B cell (primary cell): ENCODE measurements around the gene PSMB8. TPM values are rescaled to one million over a fixed set of nuclear protein-coding genes. Genes with fewer than 3 reads are reported as not detected.

ENCODE experiments used
- ATAC-seq: fragments of 200-7000 bp; cut with Tn5 transposase; one replicate; pipeline ENCODE4 v1.10.0; 2021; ENCODE audit warnings: low read depth, mild to moderate bottlenecking, moderate number of reproducible peaks, moderate library complexity
- CTCF ChIA-PET: fragments of 350-600 bp; sonication (Branson Sonifier 250); formaldehyde crosslinking; loops from one replicate; lab custom pipeline; 2021; ENCODE audit warnings: antibody characterized with exemption, inconsistent platforms; lab: Charles Lee
- POLR2A ChIA-PET: fragments of 350-600 bp; sonication (Branson Sonifier 250); formaldehyde crosslinking; loops from one replicate; lab custom pipeline; 2021; ENCODE audit warnings: antibody characterized with exemption; lab: Charles Lee
- DNase-seq: peaks from one replicate; pipeline ENCODE4 v3.0.0; 2013
- H2AFZ ChIP-seq: 2 replicates; pipeline ENCODE4 v1.6.1; 2012; ENCODE audit warnings: mild to moderate bottlenecking, low read depth, low read length; ENCODE audit not compliant: insufficient read depth, poor library complexity, severe bottlenecking
- H3K27ac ChIP-seq, 2 donors: 1 replicate in 1 of 2; 2 replicates in 1 of 2; pipeline ENCODE4 v1.5.1; 2012 to 2013; ENCODE audit warnings: low read length in 2 of 2, mild to moderate bottlenecking in 2 of 2, moderate library complexity in 1 of 2
- H3K27me3 ChIP-seq, 4 experiments: fragments of 200-600 bp in 1 of 4; sonication (generic) in 1 of 4; replicated peaks in 1 of 4; 1 replicate in 2 of 4; 2 replicates in 2 of 4; pipeline versions ENCODE4 v1.6.1 to v1.7.0; 2013 to 2016; ENCODE audit warnings: low read length in 3 of 4, mild to moderate bottlenecking in 2 of 4, mixed read lengths in 1 of 4, moderate library complexity in 1 of 4; ENCODE audit not compliant: insufficient read depth in 4 of 4, control insufficient read depth in 3 of 4; ENCODE audit errors: control extremely low read depth in 1 of 4
- H3K36me3 ChIP-seq, 2 experiments: replicated peaks in 1 of 2; 1 replicate in 1 of 2; 2 replicates in 1 of 2; pipeline versions ENCODE4 v1.6.1 to v1.7.1; 2013; ENCODE audit warnings: low read length in 1 of 2; ENCODE audit not compliant: insufficient read depth in 2 of 2, control insufficient read depth in 1 of 2; ENCODE audit errors: control extremely low read depth in 1 of 2, extremely low read depth in 1 of 2
- H3K4me1 ChIP-seq, 2 donors: fragments of 200-600 bp in 1 of 2; sonication (generic) in 1 of 2; 1 replicate in 1 of 2; 2 replicates in 1 of 2; pipeline versions ENCODE4 v1.5.1 to v1.6.1; 2013 to 2017; ENCODE audit warnings: low read length in 2 of 2; ENCODE audit not compliant: control insufficient read depth in 2 of 2, insufficient read depth in 2 of 2
- H3K4me2 ChIP-seq: replicated peaks from 2 replicates; pipeline ENCODE3; 2012; ENCODE audit warnings: mild to moderate bottlenecking, low read depth, low read length; ENCODE audit not compliant: poor library complexity, severe bottlenecking
- H3K4me3 ChIP-seq, 5 experiments: fragments of 200-600 bp in 1 of 5; sonication (generic) in 1 of 5; 1 replicate in 3 of 5; 2 replicates in 2 of 5; pipeline versions ENCODE4 v1.5.1 to v1.7.0; 2011 to 2016; ENCODE audit warnings: low read length in 4 of 5, mild to moderate bottlenecking in 4 of 5, low read depth in 2 of 5, control low read depth in 1 of 5, moderate library complexity in 1 of 5; ENCODE audit not compliant: insufficient read depth in 1 of 5; ENCODE audit errors: control extremely low read depth in 1 of 5, extremely low read depth in 1 of 5
- H3K79me2 ChIP-seq: fragments of 200-600 bp; sonication (generic); one replicate; pipeline ENCODE4 v1.6.0; 2016; ENCODE audit warnings: low read length; ENCODE audit not compliant: control insufficient read depth, insufficient read depth
- H3K9ac ChIP-seq: fragments of 200-600 bp; sonication (generic); 2 replicates; pipeline ENCODE4 v1.6.1; 2017; ENCODE audit warnings: mild to moderate bottlenecking, low read length, moderate library complexity
- H3K9me3 ChIP-seq, 3 donors: one replicate each; pipeline versions ENCODE4 v1.6.1 to v1.7.1; 2013; ENCODE audit warnings: low read length in 2 of 3; ENCODE audit not compliant: control insufficient read depth in 2 of 3, insufficient read depth in 1 of 3; ENCODE audit errors: control extremely low read depth in 1 of 3
- H4K20me1 ChIP-seq: 2 replicates; pipeline ENCODE4 v1.6.0; 2012; ENCODE audit warnings: mild to moderate bottlenecking, low read length; ENCODE audit not compliant: insufficient read depth, control insufficient read depth, poor library complexity, severe bottlenecking
- H3K27ac Mint-ChIP-seq: one replicate; pipeline ENCODE4 v1.8.0; 2021; ENCODE audit warnings: mixed read lengths
- H3K27me3 Mint-ChIP-seq: one replicate; pipeline ENCODE4 v1.8.0; 2021; ENCODE audit warnings: mixed read lengths
- H3K4me1 Mint-ChIP-seq: one replicate; pipeline ENCODE4 v1.8.0; 2021; ENCODE audit warnings: mixed read lengths
- H3K4me3 Mint-ChIP-seq: one replicate; pipeline ENCODE4 v1.8.0; 2021; ENCODE audit warnings: mixed read lengths
- H3K9me3 Mint-ChIP-seq: one replicate; pipeline ENCODE4 v1.8.0; 2022; ENCODE audit warnings: mixed read lengths; ENCODE audit not compliant: insufficient read depth
- EZH2 ChIP-seq: IDR thresholded peaks from 2 replicates; pipeline ENCODE4 v1.6.1; 2012; ENCODE audit warnings: borderline replicate concordance, low read depth, mild to moderate bottlenecking, moderate library complexity, low read length; ENCODE audit not compliant: insufficient read depth, poor library complexity, severe bottlenecking
- WGBS: methylation state at CpG from one replicate; pipeline ENCODE4 v1.1.5; 2013; ENCODE audit warnings: missing lambda C conversion rate; ENCODE audit not compliant: insufficient coverage; 5-methylcytosine and 5-hydroxymethylcytosine counted together
- intact Hi-C: fragments of 100-400 bp; cut with micrococcal nuclease; formaldehyde crosslinking; loops from one replicate; pipeline ENCODE4 v1.10.0; 2022
- polyA plus RNA-seq: library from polyadenylated mRNA; depleted of rRNA; stranded (reverse); fragments of >200 nt; gene quantifications from 2 replicates; pipeline ENCODE4 v1.2.3, GENCODE V29; 2012
- total RNA-seq, 2 donors: library from RNA; stranded (reverse); fragments of 120-200 nt in 1 of 2; gene quantifications; 1 replicate in 1 of 2; 2 replicates in 1 of 2; pipeline versions ENCODE4 v1.2.3 to v1.2.4, GENCODE V29; 2013 to 2022
- TF ChIP-seq, protein P1 (sequence below): fragments of 200-600 bp; IDR thresholded peaks from one replicate; pipeline ENCODE4 v1.8.0; 2022; ENCODE audit warnings: antibody characterized with exemption, mild to moderate bottlenecking

PSMB8 gene
- total and polyA plus RNA-seq, 2 donors (not counting 1 experiment from before 2014, with no cell fraction given), result 129 to 256 TPM

- peaks cover 12 to 22% of the 10 kb centered on the region in 2 donors for H3K4me1 ChIP-seq
- Mint-ChIP-seq H3K4me1 (peaks cover 51% of the 10 kb centered on the region), H3K9me3 (no peaks in the 10 kb centered on the region), H3K27ac (no peak overlapping the region), H3K27me3 (no peaks in the 10 kb centered on the region), H3K4me3 (no peak overlapping the region)
- no peak overlapping the region for H3K27ac ChIP-seq
- WGBS, result 98% methylated on average over 13 of the region's 13 CpGs
- intact Hi-C loops, result no loop called here
- H3K9me3 ChIP-seq, result no peaks in the 10 kb centered on the region
- no peak overlapping the region for H3K9ac ChIP-seq
- H3K27me3 ChIP-seq, result no peaks in the 10 kb centered on the region
- CTCF ChIA-PET, result interaction anchor here (0.8 to 2.1 kb wide), 6 partner anchors 13 to 419 kb away, joined by 3 to 8 read pairs (median 3); partner anchors contain the start of gene HLA-DOB
- H4K20me1 ChIP-seq, result no peaks in the 10 kb centered on the region
- H2AFZ ChIP-seq, result no peak overlapping the region
- POLR2A ChIA-PET, result interaction anchor here (0.8 kb wide), 1 partner anchor 21 kb away, joined by 3 read pairs; no protein-coding TSS in a partner anchor
- TF ChIP-seq, protein P1, sequence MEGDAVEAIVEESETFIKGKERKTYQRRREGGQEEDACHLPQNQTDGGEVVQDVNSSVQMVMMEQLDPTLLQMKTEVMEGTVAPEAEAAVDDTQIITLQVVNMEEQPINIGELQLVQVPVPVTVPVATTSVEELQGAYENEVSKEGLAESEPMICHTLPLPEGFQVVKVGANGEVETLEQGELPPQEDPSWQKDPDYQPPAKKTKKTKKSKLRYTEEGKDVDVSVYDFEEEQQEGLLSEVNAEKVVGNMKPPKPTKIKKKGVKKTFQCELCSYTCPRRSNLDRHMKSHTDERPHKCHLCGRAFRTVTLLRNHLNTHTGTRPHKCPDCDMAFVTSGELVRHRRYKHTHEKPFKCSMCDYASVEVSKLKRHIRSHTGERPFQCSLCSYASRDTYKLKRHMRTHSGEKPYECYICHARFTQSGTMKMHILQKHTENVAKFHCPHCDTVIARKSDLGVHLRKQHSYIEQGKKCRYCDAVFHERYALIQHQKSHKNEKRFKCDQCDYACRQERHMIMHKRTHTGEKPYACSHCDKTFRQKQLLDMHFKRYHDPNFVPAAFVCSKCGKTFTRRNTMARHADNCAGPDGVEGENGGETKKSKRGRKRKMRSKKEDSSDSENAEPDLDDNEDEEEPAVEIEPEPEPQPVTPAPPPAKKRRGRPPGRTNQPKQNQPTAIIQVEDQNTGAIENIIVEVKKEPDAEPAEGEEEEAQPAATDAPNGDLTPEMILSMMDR, result no peak
- H3K4me2 ChIP-seq, result no peak overlapping the region
- H3K4me3 ChIP-seq, result no peak overlapping the region
- ATAC-seq (no peak), DNase-seq (no peak)
- H3K79me2 ChIP-seq, result peaks cover 77% of the 10 kb centered on the region
- peaks cover 40 to 94% of the 10 kb centered on the region in 2 experiments for H3K36me3 ChIP-seq
Measured at GRCh38 chr6:32832535-32832934, 11.3 kb downstream of the PSMB8 start.

- ATAC-seq, result no peak
- H3K9me3 Mint-ChIP-seq, result no peaks in the 10 kb centered on the region
- H3K4me1 ChIP-seq, result peaks cover 0 to 6% of the 10 kb centered on the region in 2 donors
- peaks cover 36 to 88% of the 10 kb centered on the region in 2 experiments for H3K36me3 ChIP-seq
- H3K79me2 ChIP-seq, result peaks cover 62% of the 10 kb centered on the region
- CTCF ChIA-PET, result interaction anchor here (0.7 to 1.5 kb wide), 4 partner anchors 17 to 153 kb away, joined by 3 read pairs; no protein-coding TSS in a partner anchor
- H3K4me3 ChIP-seq, result no peak overlapping the region
- H3K9ac ChIP-seq, result no peak overlapping the region
- no peak overlapping the region for H2AFZ ChIP-seq
- POLR2A ChIA-PET, result no interaction called here
- intact Hi-C loops, result no loop called here
- no peak for TF ChIP-seq EZH2
- TF ChIP-seq, protein P1, result no peak
- H3K4me3 Mint-ChIP-seq, result no peak overlapping the region
- H3K27me3 Mint-ChIP-seq, result no peaks in the 10 kb centered on the region
- H3K27ac Mint-ChIP-seq, result peak overlapping the region; percentile 33
- no peak for DNase-seq
- no peaks in the 10 kb centered on the region for H4K20me1 ChIP-seq
- H3K9me3 ChIP-seq, result no peaks in the 10 kb centered on the region
- H3K4me2 ChIP-seq, result no peak overlapping the region
- H3K4me1 Mint-ChIP-seq, result peaks cover 36% of the 10 kb centered on the region
- no peak overlapping the region for H3K27ac ChIP-seq
- 100% methylated on average over 1 of the region's 5 CpGs for WGBS
- no peaks in the 10 kb centered on the region for H3K27me3 ChIP-seq
Measured at GRCh38 chr6:32830936-32831335, 12.9 kb downstream of the PSMB8 start.
